Activated effector memory CD4-positive, alpha-beta T cell treated with Interleukin-2 at 50 U/mL for 16 hours (primary cell): Measurements from ENCODE around the gene HECA.
"Not testable (repeated sequence)": the region's sequence is repeated elsewhere in the genome, so short reads cannot be mapped to it uniquely, and the experiment has no call there.

Experiments
- DNase-seq: peaks from one replicate; pipeline ENCODE4 v3.0.0-alpha.2; 2020

HECA gene

GRCh38 chr6:139134817-139135577, at the start of gene HECA:
HECA (plus strand) TSS chr6:139135080; CDS start chr6:139135397, 317 bp downstream.
- DNase-seq = peak; percentile 97

GRCh38 chr6:139091826-139092225, 43.1 kb upstream of the HECA start:
- DNase-seq = no peak

- no peak for DNase-seq
Measured at GRCh38 chr6:139099984-139100383, 34.9 kb upstream of the HECA start.

GRCh38 chr6:139107051-139107450, 27.8 kb upstream of the HECA start:
- no peak for DNase-seq

- DNase-seq = no peak
Measured at GRCh38 chr6:139108378-139108777, 26.5 kb upstream of the HECA start.

- no peak for DNase-seq
Measured at GRCh38 chr6:139109558-139109957, 25.3 kb upstream of the HECA start.

- no peak for DNase-seq
Measured at GRCh38 chr6:139112146-139112545, 22.7 kb upstream of the HECA start.

- DNase-seq = no peak
Measured at GRCh38 chr6:139112561-139112960, 22.3 kb upstream of the HECA start.

- DNase-seq = no peak
Measured at GRCh38 chr6:139114746-139115145, 20.1 kb upstream of the HECA start.

GRCh38 chr6:139115989-139116758, 18.7 kb upstream of the HECA start:
- no peak for DNase-seq

GRCh38 chr6:139117734-139118133, 17.1 kb upstream of the HECA start:
- no peak for DNase-seq

GRCh38 chr6:139119552-139119951, 15.3 kb upstream of the HECA start:
- no peak for DNase-seq

- DNase-seq = not testable (repeated sequence)
Measured at GRCh38 chr6:139122823-139123222, 12.1 kb upstream of the HECA start.

- peak; percentile 73 for DNase-seq
Measured at GRCh38 chr6:139124887-139125672, 9.8 kb upstream of the HECA start.

- DNase-seq = no peak
Measured at GRCh38 chr6:139126255-139126654, 8.6 kb upstream of the HECA start.

- no peak for DNase-seq
Measured at GRCh38 chr6:139126931-139127330, 7.9 kb upstream of the HECA start.

GRCh38 chr6:139129284-139129683, 5.6 kb upstream of the HECA start:
- DNase-seq = no peak

GRCh38 chr6:139131736-139132280, 3.1 kb upstream of the HECA start:
- no peak for DNase-seq

GRCh38 chr6:139133262-139134063, 1.4 kb upstream of the HECA start:
- DNase-seq = no peak

GRCh38 chr6:139134064-139134395, 850 bp upstream of the HECA start:
- no peak for DNase-seq

GRCh38 chr6:139135578-139136545, 982 bp downstream of the HECA start:
- peak; percentile 45 for DNase-seq
